Pancreas (tissue), 10 donors: ENCODE data around the gene PCDHB7. TPM values are rescaled to one million over a fixed set of nuclear protein-coding genes. Genes with fewer than 3 reads are reported as not detected.
"Not testable (repeated sequence)": the region's sequence is repeated elsewhere in the genome, so short reads cannot be mapped to it uniquely, and the experiment has no call there.

ENCODE experiments used
- ATAC-seq, 4 donors: fragments of 200-7000 bp; cut with Tn5 transposase; one replicate each; pipeline versions ENCODE4 v1.8.0 to v1.9.1; 2020; ENCODE audit warnings: mild to moderate bottlenecking in 4 of 4, moderate library complexity in 4 of 4
- DNase-seq, 6 donors: peaks; one replicate each; pipeline ENCODE4 v3.0.0-alpha.2; 2020
- FAIRE-seq: peaks from 2 replicates; lab custom pipeline; 2012; peaks lifted over from hg19 to GRCh38; lab: Jason Lieb, UNC
- H3K27ac ChIP-seq, 4 donors: fragments of 200-600 bp; sonication (generic); 1 replicate in 3 of 4; 2 replicates in 1 of 4; pipeline versions ENCODE4 v1.5.0 to v1.8.0; 2020
- H3K27me3 ChIP-seq, 4 donors: fragments of 200-600 bp; one replicate each; pipeline ENCODE4 v1.8.0; 2021
- H3K36me3 ChIP-seq, 3 donors: fragments of 200-600 bp; sonication (generic) in 1 of 3; one replicate each; pipeline versions ENCODE4 v1.5.0 to v1.8.0; 2020 to 2021
- H3K4me1 ChIP-seq, 3 donors: fragments of 200-600 bp; one replicate each; pipeline ENCODE4 v1.8.0; 2021
- H3K4me3 ChIP-seq, 4 donors: fragments of 200-600 bp; sonication (generic) in 2 of 4; one replicate each; pipeline versions ENCODE4 v1.5.0 to v1.8.0; 2020 to 2021
- H3K9me3 ChIP-seq, 4 donors: fragments of 200-600 bp; one replicate each; pipeline ENCODE4 v1.8.0; 2021
- WGBS, 2 donors: extraction: QIAGEN DNeasy Blood & Tissue Kit; methylation state at CpG; one replicate each; pipeline ENCODE4 v1.1.7; 2013; 5-methylcytosine and 5-hydroxymethylcytosine counted together
- intact Hi-C, 3 donors: fragments of 100-400 bp; cut with DNase I; formaldehyde crosslinking; loops; one replicate each; pipeline versions ENCODE4 v1.11.1 to v1.14.2; 2022
- polyA plus RNA-seq, 2 donors: library from polyadenylated mRNA; stranded (reverse); fragments of 200-250 nt; gene quantifications; one replicate each; pipeline ENCODE4 v1.2.3, GENCODE V29; 2013
- total RNA-seq, 6 donors: library from RNA; stranded (reverse); fragmentation: NEBNext Ultra II Directional in 4 of 6; extraction: Animal tissue kit (Norgen Biotek cat#: 25700) in 4 of 6; gene quantifications; one replicate each; pipeline versions ENCODE4 v1.2.1 to v1.2.4, GENCODE V29; 2021 to 2023
- TF ChIP-seq, protein P1 (sequence below), 4 donors: fragments of 200-600 bp; sonication (generic) in 3 of 4; IDR thresholded peaks; one replicate each; pipeline versions ENCODE4 v1.5.0 to v1.8.0; 2021; ENCODE audit warnings: antibody characterized with exemption in 4 of 4
- donor health status: healthy with polysubstance abuse.
- donor health status: DM: no; HTN: no; CAD: no; lungs with moderate emphysema.
- donor health status: DM: no; HTN: no; CAD: no.
- donor health status: control.
- donor health status: control.
- donor health status: Bipolar disorder and iron deficiency.
- donor health status: DM: yes; HTN: yes; CAD: no.
- donor health status: DM: no; HTN: no; CAD: no.
- donor health status: DM: no; HTN: no; CAD: no.
- donor health status: DM: yes; HTN: yes; CAD: no.

Gene PCDHB7
- total RNA-seq (under 1 TPM; 0.23 to 0.70 (median 0.45) TPM), polyA plus RNA-seq (under 1 TPM; 0.15 to 0.49 TPM)

DNA sequence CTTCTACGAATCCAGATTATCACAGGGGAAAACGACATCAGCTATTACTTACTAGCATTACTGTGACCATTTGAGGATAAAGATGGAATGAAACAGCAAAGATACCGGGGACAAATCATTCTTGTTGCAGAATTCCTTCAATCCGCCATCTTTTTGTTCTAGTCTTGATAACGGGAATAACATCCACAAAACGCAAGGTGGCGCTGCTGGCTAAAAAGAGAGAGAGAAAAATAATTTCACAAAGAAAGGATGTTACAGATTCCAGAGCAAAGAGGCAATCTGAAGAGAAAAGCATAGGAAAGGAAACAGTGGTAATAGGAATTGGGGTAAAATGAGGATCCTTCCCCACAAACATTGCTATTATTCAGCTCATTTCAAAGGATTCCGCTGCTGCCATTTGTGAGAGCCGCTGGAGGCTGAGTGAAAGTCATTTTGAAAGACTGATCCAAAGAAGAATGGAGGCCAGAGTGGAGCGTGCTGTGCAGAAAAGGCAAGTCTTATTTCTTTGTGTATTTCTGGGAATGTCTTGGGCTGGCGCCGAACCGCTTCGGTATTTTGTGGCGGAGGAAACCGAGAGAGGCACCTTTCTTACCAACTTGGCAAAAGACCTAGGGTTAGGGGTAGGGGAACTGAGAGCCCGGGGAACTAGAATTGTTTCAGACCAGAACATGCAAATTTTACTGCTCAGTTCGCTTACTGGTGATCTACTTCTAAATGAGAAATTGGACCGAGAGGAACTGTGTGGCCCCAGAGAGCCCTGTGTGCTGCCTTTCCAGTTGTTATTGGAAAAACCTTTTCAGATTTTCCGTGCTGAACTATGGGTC, at the start of gene PCDHB7:
PCDHB7 (plus strand) TSS at position 264 of the 824 bp plus-strand sequence; CDS start at position 456, 192 bp downstream.
- Histone ChIP-seq H3K4me1 (no peaks in the 10 kb centered on the region), H3K4me3 (no peak within 1 kb of the TSS), H3K9me3 (no peaks in the 10 kb centered on the region), H3K36me3 (no peaks in the 10 kb centered on the region), H3K27me3 (peaks cover 0 to 26% (median 0%) of the 10 kb centered on the region in 4 donors), H3K27ac (no peak within 1 kb of the TSS)
- intact Hi-C loops, result no loop called here
- WGBS, 2 donors, result 20 to 33% methylated on average over 20 of the region's 20 CpGs
- ATAC-seq, result no peak
- FAIRE-seq, result no peak
- TF ChIP-seq, protein P1, sequence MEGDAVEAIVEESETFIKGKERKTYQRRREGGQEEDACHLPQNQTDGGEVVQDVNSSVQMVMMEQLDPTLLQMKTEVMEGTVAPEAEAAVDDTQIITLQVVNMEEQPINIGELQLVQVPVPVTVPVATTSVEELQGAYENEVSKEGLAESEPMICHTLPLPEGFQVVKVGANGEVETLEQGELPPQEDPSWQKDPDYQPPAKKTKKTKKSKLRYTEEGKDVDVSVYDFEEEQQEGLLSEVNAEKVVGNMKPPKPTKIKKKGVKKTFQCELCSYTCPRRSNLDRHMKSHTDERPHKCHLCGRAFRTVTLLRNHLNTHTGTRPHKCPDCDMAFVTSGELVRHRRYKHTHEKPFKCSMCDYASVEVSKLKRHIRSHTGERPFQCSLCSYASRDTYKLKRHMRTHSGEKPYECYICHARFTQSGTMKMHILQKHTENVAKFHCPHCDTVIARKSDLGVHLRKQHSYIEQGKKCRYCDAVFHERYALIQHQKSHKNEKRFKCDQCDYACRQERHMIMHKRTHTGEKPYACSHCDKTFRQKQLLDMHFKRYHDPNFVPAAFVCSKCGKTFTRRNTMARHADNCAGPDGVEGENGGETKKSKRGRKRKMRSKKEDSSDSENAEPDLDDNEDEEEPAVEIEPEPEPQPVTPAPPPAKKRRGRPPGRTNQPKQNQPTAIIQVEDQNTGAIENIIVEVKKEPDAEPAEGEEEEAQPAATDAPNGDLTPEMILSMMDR (IDR thresholded peaks at IDR 0.05), result no peak
- DNase-seq, result no peak

DNA sequence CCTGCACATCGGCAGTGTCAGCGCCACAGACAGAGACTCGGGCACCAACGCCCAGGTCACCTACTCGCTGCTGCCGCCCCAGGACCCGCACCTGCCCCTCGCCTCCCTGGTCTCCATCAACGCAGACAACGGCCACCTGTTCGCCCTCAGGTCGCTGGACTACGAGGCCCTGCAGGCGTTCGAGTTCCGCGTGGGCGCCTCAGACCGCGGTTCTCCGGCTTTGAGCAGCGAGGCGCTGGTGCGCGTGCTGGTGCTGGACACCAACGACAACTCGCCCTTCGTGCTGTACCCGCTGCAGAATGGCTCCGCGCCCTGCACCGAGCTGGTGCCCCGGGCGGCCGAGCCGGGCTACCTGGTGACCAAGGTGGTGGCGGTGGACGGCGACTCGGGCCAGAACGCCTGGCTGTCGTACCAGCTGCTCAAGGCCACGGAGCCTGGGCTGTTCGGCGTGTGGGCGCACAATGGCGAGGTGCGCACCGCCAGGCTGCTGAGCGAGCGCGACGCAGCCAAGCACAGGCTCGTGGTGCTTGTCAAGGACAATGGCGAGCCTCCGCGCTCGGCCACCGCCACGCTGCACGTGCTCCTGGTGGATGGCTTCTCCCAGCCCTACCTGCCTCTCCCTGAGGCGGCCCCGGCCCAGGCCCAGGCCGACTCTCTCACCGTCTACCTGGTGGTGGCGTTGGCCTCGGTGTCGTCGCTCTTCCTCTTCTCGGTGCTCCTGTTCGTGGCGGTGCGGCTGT, 48.9 kb upstream of the PCDHB7 start:
- 38 to 42% methylated on average over 38 to 69 of the region's 73 CpGs for WGBS, 2 donors
- H3K4me1 ChIP-seq, H3K27ac ChIP-seq, intact Hi-C loops, H3K27me3 ChIP-seq, H3K9me3 ChIP-seq, H3K4me3 ChIP-seq, H3K36me3 ChIP-seq, ATAC-seq, FAIRE-seq, DNase-seq: not testable (repeated sequence)

DNA sequence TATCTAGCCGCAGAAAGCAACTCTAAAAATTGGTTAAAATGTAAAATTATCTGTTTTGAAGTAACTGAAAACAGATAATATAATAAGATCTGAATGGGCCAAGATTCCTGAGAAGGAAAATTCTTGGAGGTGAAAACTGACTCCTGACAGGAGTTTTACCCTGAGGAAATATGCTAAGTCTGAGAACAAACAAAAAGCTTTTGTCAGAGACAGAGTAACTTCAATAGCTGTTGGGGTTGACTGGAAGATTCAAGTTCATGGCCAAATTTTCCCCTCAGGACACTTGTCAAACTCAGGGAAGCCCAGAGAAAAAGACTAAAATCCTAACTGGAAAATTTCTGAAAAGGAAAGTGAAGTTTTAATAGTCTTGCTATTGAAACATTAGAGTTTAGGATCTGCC, 45.1 kb upstream of the PCDHB7 start:
- H3K36me3 ChIP-seq, result no peaks in the 10 kb centered on the region
- H3K4me1 ChIP-seq, result peaks cover 0 to 4% (median 0%) of the 10 kb centered on the region in 3 donors
- DNase-seq (no peak), FAIRE-seq (no peak), ATAC-seq (no peak)
- H3K4me3 ChIP-seq, result no peak overlapping the region
- no peaks in the 10 kb centered on the region for H3K27me3 ChIP-seq
- TF ChIP-seq, protein P1 (IDR thresholded peaks at IDR 0.05), result no peak
- no peak overlapping the region for H3K27ac ChIP-seq
- intact Hi-C loops, result no loop called here
- no peaks in the 10 kb centered on the region for H3K9me3 ChIP-seq
- 80 to 90% methylated on average over 1 of the region's 1 CpG for WGBS, 2 donors

DNA sequence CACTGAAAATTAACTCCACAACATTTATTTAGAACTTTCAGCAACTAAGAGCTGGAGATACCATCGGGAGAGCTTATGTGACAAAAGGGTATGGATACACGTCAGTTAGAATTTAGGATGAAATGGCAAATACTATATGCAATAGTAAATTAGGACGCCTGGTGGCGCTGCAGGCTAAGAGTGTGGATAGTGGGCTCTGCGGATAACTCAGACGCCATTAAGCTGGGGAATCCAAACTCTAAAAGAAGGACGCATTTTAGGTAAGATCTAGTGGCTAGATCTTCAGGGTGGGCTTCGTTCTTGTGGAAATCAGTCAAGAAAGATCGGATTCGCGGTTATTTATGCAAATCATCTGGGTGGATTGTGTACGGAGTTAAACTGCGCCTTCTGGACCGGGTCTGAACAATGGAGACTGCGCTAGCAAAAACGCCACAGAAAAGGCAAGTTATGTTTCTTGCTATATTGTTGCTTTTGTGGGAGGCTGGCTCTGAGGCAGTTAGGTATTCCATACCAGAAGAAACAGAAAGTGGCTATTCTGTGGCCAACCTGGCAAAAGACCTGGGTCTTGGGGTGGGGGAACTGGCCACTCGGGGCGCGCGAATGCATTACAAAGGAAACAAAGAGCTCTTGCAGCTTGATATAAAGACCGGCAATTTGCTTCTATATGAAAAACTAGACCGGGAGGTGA, 37.3 kb upstream of the PCDHB7 start, which contains the start of gene PCDHB5:
PCDHB5 (plus strand) TSS at position 177 of the 688 bp plus-strand sequence; CDS start at position 406, 229 bp downstream.
- H3K9me3 ChIP-seq, result no peaks in the 10 kb centered on the region
- H3K27me3 ChIP-seq, result no peaks in the 10 kb centered on the region
- FAIRE-seq, result no peak
- H3K4me3 ChIP-seq, result peak within 1 kb of the TSS; percentile 12 to 50 (median 34)
- H3K4me1 ChIP-seq, result no peaks in the 10 kb centered on the region
- peak; percentile 94 to 98 (median 96) for ATAC-seq
- H3K36me3 ChIP-seq, result no peaks in the 10 kb centered on the region
- 8 to 13% methylated on average over 22 of the region's 22 CpGs for WGBS, 2 donors
- DNase-seq, result peak in 4 of 6 donors; percentile 29 to 67 (median 47)
- intact Hi-C loops, result no loop called here
- TF ChIP-seq, protein P1 (IDR thresholded peaks at IDR 0.05), result peak; percentile 34 to 41 (median 38)
- peak within 1 kb of the TSS in 2 of 4 donors; percentile 44 to 47 for H3K27ac ChIP-seq
